HG03565 (cell line): ENCODE results near the gene ZCCHC3.
A peak's percentile ranks its signal among the peaks of the same experiment; 100 is the strongest.

Experiments used
- ATAC-seq: cut with Tn5 transposase; IDR thresholded peaks from one replicate; pipeline ENCODE4 v1.9.1; 2021; ENCODE audit warnings: mild to moderate bottlenecking, moderate library complexity; ENCODE audit not compliant: unreplicated experiment

The ZCCHC3 gene

GRCh38 chr20:311609-312008 is 14.2 kb downstream of the ZCCHC3 start:
- ATAC-seq = no peak

GRCh38 chr20:312067-312466 is 14.7 kb downstream of the ZCCHC3 start:
- ATAC-seq = no peak

GRCh38 chr20:312866-313265 is 15.5 kb downstream of the ZCCHC3 start:
- ATAC-seq = no peak

- ATAC-seq = no peak
These were observed 16.0 kb downstream of the ZCCHC3 start for GRCh38 chr20:313402-313801.

GRCh38 chr20:313948-314347 is 16.6 kb downstream of the ZCCHC3 start:
- no peak for ATAC-seq

- no peak for ATAC-seq
These were observed 19.1 kb downstream of the ZCCHC3 start for GRCh38 chr20:316316-317068.

GRCh38 chr20:324177-325044 is 27.0 kb downstream of the ZCCHC3 start:
- ATAC-seq = peak; percentile 45

GRCh38 chr20:325045-325888 is 27.9 kb downstream of the ZCCHC3 start, which contains the start of gene SOX12:
TSS of gene SOX12 (plus strand) at chr20:325552. CDS start at chr20:325925, 373 bp downstream.
- peak; percentile 69 for ATAC-seq

GRCh38 chr20:325889-326644 is 28.7 kb downstream of the ZCCHC3 start:
- no peak for ATAC-seq

GRCh38 chr20:326645-327185 is 29.3 kb downstream of the ZCCHC3 start:
- ATAC-seq = no peak

GRCh38 chr20:327186-328026 is 30.0 kb downstream of the ZCCHC3 start:
- no peak for ATAC-seq

GRCh38 chr20:328027-328974 is 30.9 kb downstream of the ZCCHC3 start:
- ATAC-seq = no peak

GRCh38 chr20:328975-329695 is 31.8 kb downstream of the ZCCHC3 start:
- no peak for ATAC-seq

GRCh38 chr20:329851-330232 is 32.5 kb downstream of the ZCCHC3 start:
- no peak for ATAC-seq

- peak; percentile 33 for ATAC-seq
These were observed 33.1 kb downstream of the ZCCHC3 start for GRCh38 chr20:330233-331149.

- ATAC-seq = no peak
These were observed 37.2 kb downstream of the ZCCHC3 start for GRCh38 chr20:334578-334977.
